Stimulated activated CD4-positive, alpha-beta T cell treated with anti-CD3 and anti-CD28 coated beads, TNF-alpha, amount 100 ng/mL, for 4 hours (primary cell): ENCODE data around the gene PODXL2.

Source experiments
- DNase-seq, 3 experiments: peaks; one replicate each; pipeline ENCODE4 v3.0.0-alpha.2; 2020; ENCODE audit warnings: low read depth in 3 of 3

PODXL2 gene, protein sequence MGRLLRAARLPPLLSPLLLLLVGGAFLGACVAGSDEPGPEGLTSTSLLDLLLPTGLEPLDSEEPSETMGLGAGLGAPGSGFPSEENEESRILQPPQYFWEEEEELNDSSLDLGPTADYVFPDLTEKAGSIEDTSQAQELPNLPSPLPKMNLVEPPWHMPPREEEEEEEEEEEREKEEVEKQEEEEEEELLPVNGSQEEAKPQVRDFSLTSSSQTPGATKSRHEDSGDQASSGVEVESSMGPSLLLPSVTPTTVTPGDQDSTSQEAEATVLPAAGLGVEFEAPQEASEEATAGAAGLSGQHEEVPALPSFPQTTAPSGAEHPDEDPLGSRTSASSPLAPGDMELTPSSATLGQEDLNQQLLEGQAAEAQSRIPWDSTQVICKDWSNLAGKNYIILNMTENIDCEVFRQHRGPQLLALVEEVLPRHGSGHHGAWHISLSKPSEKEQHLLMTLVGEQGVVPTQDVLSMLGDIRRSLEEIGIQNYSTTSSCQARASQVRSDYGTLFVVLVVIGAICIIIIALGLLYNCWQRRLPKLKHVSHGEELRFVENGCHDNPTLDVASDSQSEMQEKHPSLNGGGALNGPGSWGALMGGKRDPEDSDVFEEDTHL

DNA sequence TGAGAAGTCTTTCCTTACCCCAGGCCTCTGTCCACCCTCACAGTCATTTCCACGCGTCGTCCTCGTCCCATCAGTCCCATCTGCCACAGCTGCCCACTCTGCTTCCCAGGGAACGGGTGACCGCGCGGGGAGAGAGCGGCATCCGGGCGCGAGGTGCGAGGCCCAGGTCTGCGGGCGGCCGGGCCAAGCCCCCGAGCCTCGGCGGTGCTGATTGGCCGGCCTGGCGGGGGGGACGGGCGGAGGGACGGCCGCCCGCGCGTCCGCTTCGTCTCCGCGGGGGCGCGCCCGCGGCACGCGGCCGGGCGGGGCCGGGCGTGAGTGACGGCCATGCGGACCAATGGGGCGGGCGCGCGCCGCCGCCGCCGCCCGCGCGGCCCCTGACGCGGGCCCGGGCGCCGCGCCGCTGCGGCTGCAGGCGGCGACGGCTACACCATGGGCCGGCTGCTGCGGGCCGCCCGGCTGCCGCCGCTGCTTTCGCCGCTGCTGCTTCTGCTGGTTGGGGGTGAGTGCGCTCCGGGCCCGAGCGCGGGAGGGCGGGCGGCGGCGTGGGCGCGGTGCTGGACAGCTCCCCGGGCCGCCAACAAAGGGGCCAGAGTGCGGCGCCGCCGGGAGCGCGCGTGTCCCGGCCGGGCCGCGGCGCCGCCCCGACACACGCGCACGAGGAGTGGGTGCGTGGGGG, at the start of gene PODXL2:
PODXL2 (plus strand) TSS at position 398 of the 679 bp plus-strand sequence; CDS start at position 433, 35 bp downstream.
- DNase-seq, result peak; percentile 12 to 25 (median 12)

DNA sequence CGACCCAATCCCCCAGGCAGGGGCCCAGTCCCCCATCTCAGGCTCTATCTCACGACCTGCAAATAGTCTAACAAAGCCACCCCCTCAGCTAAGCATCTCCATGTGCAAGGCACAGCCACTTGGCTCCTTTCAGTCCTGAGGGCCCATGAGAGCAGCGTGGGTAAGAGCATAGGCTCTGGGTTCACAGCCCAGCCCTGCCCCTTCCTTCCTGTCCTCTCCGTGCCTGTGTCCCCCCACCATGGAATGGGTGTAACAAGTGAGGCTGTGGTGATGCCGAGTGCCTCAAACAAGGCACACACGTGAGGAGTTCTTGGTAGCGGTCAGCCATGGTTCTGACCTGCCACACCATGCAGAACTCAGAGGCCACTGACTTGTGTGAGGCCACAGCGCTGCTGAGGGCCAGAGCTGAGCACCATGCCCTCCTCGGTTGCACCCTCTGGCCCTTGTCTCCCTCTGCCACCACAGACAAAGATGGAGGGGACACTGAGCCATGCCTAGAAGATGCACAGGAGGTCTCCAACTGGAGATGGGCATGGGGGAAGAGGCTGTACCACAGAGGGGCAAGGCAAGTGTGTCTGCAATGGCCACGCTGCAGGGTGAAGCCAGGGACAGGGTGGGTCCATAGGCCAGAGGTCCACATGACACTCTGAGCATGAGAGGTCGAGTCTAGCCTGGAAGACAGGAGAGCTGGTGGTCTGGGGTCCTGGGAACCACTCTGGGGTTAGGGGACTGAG, 48.5 kb upstream of the PODXL2 start:
- DNase-seq, result no peak

DNA sequence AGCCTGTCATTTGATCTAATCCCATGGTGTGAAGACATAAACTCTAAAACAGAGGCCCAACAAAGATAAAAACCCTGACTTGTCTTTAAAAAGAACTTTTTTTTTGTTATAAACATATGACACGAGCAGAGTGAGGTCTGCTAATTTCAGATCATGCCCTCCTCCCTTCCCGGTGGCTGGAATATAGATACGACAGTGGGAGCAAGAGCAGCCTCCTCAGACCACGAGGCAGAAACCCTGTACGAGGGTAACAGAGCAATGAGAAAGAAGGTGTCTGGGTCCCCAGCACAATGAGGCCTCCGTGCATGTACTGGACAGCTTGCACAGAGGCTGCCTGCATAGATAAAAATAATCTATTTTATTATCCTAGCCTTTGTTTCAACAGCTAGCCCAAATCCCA, 44.3 kb upstream of the PODXL2 start:
- no peak for DNase-seq

DNA sequence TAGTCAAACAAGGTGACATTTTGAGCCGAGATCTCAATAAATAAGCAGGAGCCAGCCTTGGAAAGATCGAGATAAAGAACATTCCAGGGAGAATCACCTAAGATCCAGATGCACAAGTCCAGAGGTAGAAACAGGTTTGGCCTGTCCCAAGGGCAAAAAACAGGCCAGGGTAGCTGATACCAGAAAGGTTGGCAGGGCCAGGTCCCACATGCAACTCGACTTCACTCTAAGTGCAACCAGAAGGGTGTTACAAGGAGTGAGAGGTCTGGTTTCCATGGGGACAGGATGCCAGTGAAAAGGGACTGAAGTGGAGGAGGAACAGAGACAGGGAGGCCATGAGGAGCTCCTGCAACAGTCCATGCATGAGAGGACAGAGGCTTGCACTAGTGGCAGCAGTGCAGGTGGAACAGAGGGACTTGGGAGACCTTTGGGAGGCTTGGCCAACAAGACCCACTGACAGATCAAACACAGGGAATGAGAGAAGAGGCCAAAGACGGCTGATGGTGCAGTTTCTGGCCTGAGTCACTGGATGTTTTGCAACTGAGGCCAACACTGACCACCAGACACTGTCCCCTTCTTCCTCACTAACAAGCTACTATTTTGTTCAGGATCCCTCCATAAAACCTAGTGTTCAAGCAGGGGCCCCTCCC, 43.7 kb upstream of the PODXL2 start:
- DNase-seq, result no peak

DNA sequence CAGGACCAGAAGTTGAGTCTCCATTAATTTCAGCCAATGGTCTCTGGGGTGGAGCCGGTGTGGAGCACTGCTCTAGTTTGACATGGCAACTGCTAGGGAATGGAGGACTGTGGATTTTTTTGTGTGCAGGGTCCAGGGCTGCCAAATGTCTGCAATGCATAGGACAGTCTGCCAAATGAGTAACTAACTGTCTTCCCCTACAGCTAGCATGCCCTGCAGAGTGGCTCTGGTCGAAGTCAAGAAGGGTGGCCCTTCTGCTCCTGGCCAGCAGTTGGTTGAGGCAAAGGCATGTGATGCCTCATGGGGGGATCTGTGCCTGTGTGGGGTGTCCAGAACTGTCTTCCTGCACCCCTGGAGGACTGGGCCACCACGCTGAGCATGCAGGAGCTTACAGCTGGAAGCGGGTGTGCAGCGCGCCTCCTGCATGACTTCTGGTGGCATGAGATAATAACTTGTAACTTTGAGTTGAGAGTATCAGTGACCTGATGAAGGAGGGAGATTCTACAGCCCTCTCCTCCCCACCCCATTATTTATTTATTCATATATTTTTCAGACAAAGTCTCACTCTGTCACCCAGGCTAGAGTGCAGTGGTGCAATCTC, 43.1 kb upstream of the PODXL2 start:
- no peak for DNase-seq

DNA sequence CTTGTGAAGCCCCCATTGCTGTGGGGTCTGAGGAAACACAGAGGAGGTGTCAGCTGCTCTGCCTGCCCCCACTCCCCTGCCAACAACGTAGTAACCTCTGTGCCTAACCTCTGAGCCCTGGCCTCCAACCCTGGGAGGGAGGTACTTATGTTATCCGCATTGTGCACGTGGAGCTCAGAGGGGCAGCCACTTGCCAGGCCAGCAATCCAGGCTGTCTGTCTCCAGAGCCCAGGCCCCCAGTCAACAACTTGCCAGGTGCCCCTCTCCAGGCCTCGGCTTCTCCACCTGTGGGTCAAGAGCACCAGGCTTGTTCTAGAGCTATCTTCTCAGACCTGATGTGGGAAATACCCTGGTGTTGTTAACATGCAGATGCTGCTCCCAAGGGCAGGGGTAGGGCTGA, 41.1 kb upstream of the PODXL2 start:
- no peak for DNase-seq

DNA sequence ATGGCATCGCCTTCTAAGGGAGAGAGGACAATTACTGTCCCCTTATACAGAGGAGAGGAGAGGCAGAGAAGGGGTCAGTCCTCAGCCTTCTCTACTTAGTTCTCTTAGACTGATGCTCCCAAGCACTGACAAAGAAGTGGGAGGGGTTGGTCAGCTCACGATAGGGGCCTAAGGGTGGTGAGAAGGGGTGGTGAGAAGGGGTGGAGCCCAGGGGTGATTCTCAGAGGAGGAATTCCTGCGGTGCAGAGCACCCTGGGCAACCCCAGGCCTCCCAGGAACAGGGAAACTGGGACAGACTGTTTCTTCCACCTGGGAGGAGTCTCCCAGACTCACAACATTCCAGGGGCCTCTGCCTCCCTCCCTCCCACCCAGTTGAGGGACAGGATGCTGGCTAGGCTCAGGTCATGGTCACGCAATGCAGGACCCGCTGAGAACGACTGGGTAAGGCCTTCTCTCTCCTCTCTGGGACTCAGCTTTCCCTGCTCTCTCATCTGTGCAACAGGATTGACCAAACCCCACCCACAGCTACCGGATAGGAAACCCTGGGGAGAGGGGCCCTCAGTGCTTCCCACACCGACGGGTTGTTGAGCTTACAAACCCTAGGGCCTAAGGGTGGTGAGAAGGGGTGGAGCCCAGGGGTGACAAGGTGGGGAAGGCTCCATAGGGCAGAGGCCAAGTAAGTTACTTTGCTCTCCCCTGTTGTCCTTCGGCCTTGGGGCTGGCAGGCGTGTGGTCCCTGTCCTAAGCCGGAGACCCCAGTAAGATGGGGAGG, 40.0 kb upstream of the PODXL2 start:
- DNase-seq, result no peak

DNA sequence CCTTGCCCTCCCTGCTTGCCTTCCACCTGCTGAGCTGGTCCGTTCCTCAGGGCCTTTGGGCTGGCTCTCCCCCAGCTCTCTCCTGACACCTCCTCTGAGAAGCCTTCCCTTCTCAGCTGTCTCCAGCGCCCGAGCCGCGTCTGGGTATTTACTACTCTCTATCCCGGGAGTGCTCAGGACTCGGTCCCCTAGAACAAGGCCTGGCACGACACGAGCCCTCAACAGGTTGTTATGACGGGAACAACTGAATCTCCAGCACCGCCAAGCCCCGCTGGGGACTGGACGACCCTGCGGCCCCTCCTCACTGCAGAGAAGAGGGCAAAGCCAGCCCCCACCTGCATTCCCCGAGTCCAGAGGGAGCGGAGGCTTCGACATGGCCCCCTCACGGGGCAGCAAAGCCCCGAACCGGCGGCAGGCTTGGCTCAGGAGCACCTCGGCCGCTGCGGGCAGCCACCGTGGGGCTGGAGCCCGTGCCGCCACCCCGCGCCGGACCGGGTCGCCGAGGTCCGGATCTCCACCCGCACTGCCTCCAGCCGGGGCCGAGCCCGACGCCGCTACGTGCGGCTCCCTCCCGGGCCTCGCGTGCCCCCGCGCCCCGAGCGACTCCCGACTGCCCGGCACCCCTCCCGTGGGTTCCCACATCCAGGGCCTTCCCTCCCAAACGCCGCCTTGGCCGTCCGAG, 39.2 kb upstream of the PODXL2 start:
- no peak for DNase-seq

DNA sequence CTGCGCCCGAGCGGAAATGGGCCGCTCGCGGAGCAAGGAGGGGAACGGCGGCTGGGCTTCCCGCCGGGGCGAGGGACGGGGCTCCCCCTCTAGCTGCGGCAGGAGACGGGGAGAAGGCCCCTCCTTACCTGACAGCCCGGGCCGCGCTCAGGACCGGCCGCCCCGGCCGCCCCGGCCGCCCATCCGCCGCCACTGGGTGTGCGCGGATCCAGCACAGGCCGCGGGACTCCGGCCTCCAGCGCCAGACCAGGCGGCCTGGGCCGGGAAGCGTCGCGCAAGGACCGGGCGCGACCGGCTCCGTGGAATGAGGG, 38.7 kb upstream of the PODXL2 start:
- peak in 1 of 3 experiments; percentile 33 for DNase-seq

DNA sequence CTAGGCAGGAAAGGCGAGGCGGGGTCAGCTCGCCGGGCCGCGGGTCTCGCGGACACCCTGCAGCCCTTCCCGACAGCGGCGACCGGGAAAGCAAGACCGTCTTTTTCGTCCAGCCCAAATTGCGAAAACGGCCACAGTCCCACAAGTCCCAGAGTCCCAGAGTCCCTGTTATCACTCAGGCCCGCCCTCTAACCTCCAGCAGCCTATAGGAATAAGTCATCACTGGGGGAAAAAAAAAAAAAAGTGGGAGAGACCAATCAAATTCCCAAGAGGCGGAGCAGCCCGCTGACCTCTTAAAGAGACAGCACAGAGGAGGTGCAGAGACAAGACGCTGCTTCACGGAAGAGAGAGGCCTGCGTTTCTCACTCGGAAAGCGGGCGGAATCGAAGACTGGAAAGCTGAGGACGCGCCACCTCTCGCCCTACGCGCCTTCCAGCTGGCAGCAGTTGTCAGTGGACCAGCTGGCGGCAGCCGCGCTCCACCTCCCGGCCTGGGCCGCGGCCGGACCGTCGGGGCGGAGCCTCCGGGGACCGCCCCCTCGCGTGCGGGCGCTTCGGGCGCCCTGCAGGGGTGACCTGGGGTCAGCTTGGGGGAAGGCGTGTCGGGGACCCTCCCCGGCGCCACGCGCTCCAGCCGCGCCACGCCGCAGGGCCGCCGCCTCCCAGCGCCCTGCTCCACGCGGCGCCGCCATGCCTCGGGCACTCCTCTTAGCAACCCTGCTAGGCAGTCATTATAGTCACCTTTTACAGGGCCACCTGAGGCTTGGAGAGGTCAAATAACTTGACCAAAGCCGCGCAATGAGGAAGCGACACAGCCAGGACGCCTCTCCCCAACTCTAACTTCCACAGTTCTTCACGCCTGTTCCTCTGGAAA, 38.2 kb upstream of the PODXL2 start, which contains the start of gene TPRA1:
TPRA1 (minus strand) TSS at position 141 of the 873 bp plus-strand sequence. CDS start 10,587 bp downstream, outside the sequence.
- peak; percentile 54 to 62 (median 60) for DNase-seq

DNA sequence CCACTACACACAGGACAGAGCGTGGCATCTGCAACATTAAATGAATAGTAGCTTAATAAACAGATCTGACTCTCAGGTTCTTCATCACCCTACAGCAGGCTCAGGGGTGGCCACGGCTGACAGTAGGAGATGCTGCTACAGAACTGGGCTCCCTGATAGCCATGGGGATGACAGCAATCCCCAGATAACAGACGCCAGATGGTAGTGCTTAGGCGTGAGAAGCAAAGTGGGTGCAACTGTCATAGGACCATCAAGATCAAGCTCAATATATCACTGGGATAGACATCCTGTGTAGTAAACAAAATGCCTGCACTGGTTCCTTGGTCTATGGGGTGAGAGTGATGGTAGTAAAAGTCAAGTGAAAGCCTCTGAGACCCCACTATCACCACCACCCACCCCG, 35.8 kb upstream of the PODXL2 start:
- DNase-seq, result no peak

DNA sequence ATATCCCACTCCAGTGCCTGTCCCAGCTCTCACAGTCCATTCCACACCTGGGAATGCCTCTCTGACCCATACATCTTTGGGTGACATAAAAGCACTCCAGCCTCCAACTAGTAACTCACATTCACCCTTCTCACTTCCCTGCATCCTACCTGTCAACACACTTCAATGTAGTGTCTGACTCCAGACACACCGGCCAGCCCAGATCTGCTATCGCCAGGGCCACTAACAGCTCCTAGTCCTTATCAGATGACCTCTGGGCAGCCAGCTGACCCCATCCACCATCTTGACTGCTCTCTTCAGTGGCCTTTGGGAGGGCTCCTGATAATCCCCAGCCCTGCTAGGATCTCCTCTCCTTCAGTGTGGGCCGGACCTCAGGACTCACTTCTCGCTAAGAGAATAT, 33.7 kb upstream of the PODXL2 start:
- no peak for DNase-seq

DNA sequence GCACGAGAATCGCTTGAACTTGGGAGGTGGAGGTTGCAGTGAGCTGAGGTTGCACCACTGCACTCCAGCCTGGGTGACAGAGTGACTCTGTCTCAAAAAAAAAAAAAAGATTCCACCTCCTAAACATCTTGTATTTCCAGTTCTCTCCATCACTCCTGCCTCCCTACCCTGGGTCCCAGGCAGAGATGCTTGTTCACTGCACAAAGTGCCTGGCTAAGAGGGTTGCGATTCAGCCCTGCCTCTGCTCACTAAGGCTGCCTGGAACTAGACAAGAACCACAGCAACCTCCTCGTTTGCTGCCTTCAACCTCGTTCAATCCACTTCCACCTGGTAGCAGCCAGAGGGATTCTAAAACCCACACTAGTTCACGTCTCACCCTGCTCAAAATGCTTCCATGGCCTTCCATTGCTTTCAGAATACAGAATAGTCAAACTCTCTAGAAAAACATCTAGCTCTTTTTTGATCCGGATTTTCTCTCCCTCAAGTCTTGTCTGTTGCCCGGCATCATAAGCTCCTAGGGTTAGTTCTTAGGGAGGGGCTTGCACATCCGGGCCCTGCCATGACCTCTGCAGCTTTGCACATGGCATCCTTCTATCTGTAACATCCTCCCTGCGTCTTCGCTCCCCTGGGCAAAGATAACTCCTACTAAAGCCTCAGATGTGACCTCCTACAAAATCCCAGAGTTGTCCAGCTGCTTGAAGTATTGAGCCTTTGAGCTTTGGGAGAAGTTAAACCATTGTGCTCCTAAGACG, 31.8 kb upstream of the PODXL2 start:
- no peak for DNase-seq

DNA sequence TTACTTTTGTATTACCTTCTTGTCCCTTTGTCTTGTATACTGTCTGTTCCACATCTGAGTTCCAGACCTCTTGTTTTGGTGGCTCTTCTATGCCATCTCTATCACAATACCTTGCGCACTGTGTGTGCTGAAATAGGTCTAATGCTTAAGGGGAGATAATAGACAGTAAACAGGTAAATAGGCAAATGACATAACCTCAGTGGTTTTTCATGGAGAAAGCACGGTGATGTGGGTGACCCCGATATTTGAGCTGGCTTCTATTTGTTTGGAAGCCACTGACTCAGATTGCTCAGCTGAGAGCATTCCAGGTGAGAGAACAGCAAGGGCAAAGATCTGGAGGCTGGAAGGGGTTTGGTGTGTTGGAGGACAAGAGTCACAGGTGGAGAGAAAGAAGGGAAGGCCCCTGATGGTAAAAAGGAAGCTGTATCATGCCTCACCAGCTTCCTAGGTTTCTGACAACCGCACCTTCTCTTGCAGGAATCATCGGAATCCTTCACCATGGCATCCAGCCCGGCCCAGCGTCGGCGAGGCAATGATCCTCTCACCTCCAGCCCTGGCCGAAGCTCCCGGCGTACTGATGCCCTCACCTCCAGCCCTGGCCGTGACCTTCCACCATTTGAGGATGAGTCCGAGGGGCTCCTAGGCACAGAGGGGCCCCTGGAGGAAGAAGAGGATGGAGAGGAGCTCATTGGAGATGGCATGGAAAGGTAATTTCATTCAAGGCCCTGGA, 30.0 kb upstream of the PODXL2 start:
- no peak for DNase-seq

DNA sequence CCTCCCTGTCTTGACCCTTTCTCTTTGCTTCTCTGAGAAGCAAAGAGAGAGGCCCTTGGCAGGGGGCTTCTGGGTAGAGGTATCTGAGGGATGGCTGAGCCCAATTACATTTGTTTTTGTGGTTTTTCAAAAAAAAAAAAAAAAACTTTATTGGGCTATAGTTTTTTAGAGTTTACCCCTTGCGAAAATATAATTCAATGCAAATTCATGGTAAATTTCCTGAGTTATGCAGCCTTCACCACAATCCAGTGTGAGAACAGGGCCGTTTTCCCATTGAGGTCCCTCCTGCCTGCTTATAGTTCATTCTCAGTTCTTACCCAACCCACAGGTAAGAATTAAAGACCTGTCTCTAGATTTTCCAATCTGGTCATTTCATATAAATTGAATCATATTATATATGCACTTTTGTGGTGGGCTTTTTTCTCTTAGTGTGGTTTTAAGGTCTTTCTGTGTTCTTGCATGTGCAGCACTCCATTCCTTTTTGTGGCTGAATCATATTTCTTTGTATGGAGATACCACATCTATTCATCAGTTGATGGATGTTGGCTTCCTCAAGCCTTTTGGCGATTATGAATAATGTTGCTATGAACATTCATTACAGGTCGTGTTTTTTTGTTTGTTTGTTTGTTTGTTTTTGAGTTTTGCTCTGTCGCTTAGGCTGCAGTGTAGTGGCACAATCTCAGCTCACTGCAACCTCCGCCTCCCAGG, 28.1 kb upstream of the PODXL2 start:
- no peak for DNase-seq

DNA sequence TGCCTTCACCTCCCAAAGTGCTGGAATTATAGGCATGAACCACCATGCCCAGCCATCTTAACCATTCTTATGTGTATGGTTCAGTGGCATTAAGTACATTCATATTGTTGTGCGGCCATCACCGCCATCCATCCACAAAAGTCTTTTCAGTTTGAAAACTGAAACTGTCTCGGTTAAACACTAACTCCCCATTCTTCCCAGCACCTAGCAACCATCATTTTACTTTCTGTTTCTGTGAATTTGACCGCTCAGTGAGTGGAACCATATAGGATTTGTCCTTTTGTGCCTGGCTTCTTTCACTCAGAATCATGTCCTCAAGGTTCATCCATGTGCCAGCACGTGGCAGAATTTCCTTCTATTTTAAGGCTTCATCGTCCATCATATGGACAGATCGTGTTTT, 24.9 kb upstream of the PODXL2 start:
- no peak for DNase-seq
